HepG2 (cell line): ENCODE data around the gene EIF4G2. TPM values are rescaled to one million over a fixed set of nuclear protein-coding genes. Genes with fewer than 3 reads are reported as not detected.

Experiments used
- ARHGAP35 ChIP-seq: sonication (generic); formaldehyde crosslinking; IDR thresholded peaks from 2 replicates; pipeline ENCODE4 v1.9.0; 2022; ENCODE audit warnings: mild to moderate bottlenecking, inconsistent platforms, moderate library complexity, missing genetic modification reagents, borderline replicate concordance
- CCDC6 ChIP-seq: sonication (generic); formaldehyde crosslinking; IDR thresholded peaks from 2 replicates; pipeline ENCODE4 v1.8.1; 2022; ENCODE audit warnings: mild to moderate bottlenecking, missing genetic modification reagents, moderate library complexity
- ERF ChIP-seq: IDR thresholded peaks from 2 replicates; pipeline ENCODE4 v1.6.1; 2018; ENCODE audit warnings: missing biosample characterization, missing genetic modification reagents
- KAT7 ChIP-seq: IDR thresholded peaks from 2 replicates; pipeline ENCODE4 v1.6.1; 2018; ENCODE audit warnings: borderline replicate concordance, missing compliant biosample characterization
- MZF1 ChIP-seq: sonication (generic); formaldehyde crosslinking; IDR thresholded peaks from 2 replicates; pipeline ENCODE4 v1.8.1; 2023; ENCODE audit warnings: mild to moderate bottlenecking, missing genetic modification reagents, borderline replicate concordance
- TAF15 ChIP-seq: fragments of 200-400 bp; formaldehyde crosslinking; IDR thresholded peaks from one replicate; pipeline ENCODE4 v1.6.1; 2018; ENCODE audit warnings: mild to moderate bottlenecking, low read depth, low read length; ENCODE audit not compliant: poor library complexity, severe bottlenecking
- ZBTB7A ChIP-seq: sonication (generic); formaldehyde crosslinking; IDR thresholded peaks from 2 replicates; pipeline ENCODE4 v1.8.0; 2022; ENCODE audit warnings: mild to moderate bottlenecking, missing genetic modification reagents
- ZZZ3 ChIP-seq: sonication (generic); formaldehyde crosslinking; IDR thresholded peaks from 2 replicates; pipeline ENCODE4 v1.4.0; 2020; ENCODE audit warnings: missing genetic modification reagents, mild to moderate bottlenecking, borderline replicate concordance
- polyA plus RNA-seq, 8 experiments: library from polyadenylated mRNA; depleted of rRNA in 3 of 8; stranded (reverse) in 7 of 8; unstranded in 1 of 8; fragments of >200 nt; fragmentation: Illumina TruSeq in 4 of 8; extraction: Trizol in 4 of 8; gene quantifications; 2 replicates each; pipeline versions ENCODE4 v1.2.1 to v1.2.3, GENCODE V29; 2011 to 2016; ENCODE audit warnings: low read depth in 4 of 8, missing spikeins in 1 of 8, mixed read lengths in 1 of 8; ENCODE audit not compliant: insufficient read depth in 1 of 8
- total RNA-seq, 5 experiments: library from RNA; depleted of rRNA; stranded (reverse); fragments of >200 nt; fragmentation: Illumina TruSeq; extraction: Trizol; gene quantifications; 2 replicates each; pipeline ENCODE4 v1.2.3, GENCODE V29; 2016; ENCODE audit warnings: low read depth in 1 of 5
- TF ChIP-seq, protein P1 (sequence below): sonication (generic); formaldehyde crosslinking; IDR thresholded peaks from 2 replicates; pipeline ENCODE4 v1.4.0; 2020; ENCODE audit warnings: missing genetic modification reagents, borderline replicate concordance
- TF ChIP-seq, protein P2 (sequence below), 2 experiments: fragments of 450-650 bp in 1 of 2; sonication (generic) in 1 of 2; formaldehyde crosslinking in 1 of 2; IDR thresholded peaks; 2 replicates each; pipeline versions ENCODE4 v1.6.1 to v1.8.0; 2016 to 2022; ENCODE audit warnings: antibody characterized with exemption in 1 of 2, mild to moderate bottlenecking in 1 of 2, missing genetic modification reagents in 1 of 2
- TF ChIP-seq, protein P3 (sequence below): sonication (generic); formaldehyde crosslinking; conservative IDR thresholded peaks from 2 replicates; pipeline ENCODE4 v1.8.1; 2023; ENCODE audit warnings: missing genetic modification reagents
- TF ChIP-seq, protein P4 (sequence below): sonication (generic); formaldehyde crosslinking; IDR thresholded peaks from 2 replicates; pipeline ENCODE4 v1.4.0; 2020; ENCODE audit warnings: missing genetic modification reagents, borderline replicate concordance

EIF4G2 gene
- total and polyA plus RNA-seq, 2 of the 13 experiments (the other 11 are each of a cell fraction or from before 2014, with no cell fraction given), result 362 to 546 TPM

DNA sequence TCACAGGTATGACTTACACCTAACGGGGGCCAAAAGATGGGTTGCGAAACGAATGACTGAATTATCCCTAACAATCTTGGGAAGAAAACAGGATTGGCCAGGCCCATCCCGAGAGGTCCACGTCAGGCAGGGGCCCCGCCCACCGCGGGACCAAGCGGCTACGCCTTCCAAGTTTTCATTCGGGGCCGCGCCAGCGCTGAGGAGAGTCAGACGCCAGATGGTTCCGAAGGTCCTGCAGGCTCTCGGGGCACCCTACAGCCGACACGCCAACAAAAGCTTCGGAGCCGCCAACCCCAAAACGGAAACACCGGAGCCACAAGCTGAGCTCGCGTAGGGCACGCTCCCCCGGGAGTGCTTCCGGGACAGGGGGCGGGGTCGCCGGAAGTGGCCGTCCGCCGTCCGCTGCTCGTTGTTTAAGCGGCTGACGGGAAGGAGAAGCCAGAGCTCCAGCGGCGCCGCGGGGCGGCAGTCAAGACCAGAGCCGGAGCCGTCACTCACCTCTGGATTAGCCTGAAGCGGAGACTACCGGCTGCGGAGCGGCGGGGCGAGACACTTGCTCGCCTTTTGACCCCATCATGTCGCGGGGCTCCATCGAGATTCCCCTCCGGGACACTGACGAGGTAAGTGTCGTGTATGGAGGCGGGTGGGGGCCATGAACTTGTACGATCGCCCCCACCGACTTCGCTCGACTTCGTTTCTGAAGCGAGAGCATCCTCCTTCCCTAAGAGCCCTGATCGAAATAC lies 57.7 kb downstream of the EIF4G2 start, which contains the start of gene CTR9 (continued):
- TF ChIP-seq, protein P1, sequence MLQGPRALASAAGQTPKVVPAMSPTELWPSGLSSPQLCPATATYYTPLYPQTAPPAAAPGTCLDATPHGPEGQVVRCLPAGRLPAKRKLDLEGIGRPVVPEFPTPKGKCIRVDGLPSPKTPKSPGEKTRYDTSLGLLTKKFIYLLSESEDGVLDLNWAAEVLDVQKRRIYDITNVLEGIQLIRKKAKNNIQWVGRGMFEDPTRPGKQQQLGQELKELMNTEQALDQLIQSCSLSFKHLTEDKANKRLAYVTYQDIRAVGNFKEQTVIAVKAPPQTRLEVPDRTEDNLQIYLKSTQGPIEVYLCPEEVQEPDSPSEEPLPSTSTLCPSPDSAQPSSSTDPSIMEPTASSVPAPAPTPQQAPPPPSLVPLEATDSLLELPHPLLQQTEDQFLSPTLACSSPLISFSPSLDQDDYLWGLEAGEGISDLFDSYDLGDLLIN (CRISPR knock-in tag), result peak; percentile 52; the same call in 1 of the 2 replicates
- TF ChIP-seq, protein P2, sequence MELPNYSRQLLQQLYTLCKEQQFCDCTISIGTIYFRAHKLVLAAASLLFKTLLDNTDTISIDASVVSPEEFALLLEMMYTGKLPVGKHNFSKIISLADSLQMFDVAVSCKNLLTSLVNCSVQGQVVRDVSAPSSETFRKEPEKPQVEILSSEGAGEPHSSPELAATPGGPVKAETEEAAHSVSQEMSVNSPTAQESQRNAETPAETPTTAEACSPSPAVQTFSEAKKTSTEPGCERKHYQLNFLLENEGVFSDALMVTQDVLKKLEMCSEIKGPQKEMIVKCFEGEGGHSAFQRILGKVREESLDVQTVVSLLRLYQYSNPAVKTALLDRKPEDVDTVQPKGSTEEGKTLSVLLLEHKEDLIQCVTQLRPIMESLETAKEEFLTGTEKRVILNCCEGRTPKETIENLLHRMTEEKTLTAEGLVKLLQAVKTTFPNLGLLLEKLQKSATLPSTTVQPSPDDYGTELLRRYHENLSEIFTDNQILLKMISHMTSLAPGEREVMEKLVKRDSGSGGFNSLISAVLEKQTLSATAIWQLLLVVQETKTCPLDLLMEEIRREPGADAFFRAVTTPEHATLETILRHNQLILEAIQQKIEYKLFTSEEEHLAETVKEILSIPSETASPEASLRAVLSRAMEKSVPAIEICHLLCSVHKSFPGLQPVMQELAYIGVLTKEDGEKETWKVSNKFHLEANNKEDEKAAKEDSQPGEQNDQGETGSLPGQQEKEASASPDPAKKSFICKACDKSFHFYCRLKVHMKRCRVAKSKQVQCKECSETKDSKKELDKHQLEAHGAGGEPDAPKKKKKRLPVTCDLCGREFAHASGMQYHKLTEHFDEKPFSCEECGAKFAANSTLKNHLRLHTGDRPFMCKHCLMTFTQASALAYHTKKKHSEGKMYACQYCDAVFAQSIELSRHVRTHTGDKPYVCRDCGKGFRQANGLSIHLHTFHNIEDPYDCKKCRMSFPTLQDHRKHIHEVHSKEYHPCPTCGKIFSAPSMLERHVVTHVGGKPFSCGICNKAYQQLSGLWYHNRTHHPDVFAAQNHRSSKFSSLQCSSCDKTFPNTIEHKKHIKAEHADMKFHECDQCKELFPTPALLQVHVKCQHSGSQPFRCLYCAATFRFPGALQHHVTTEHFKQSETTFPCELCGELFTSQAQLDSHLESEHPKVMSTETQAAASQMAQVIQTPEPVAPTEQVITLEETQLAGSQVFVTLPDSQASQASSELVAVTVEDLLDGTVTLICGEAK (IDR thresholded peaks at IDR 0.05), result peak; percentile 90
- TF ChIP-seq, protein P2 (CRISPR knock-in tag; IDR thresholded peaks at IDR 0.05), result peak; percentile 77; the same call in 1 of the 2 replicates
- TF ChIP-seq MZF1 (CRISPR knock-in tag) (peak; percentile 81; the same call in 1 of the 2 replicates), ZZZ3 (CRISPR knock-in tag) (peak; percentile 48; the same call in 1 of the 2 replicates), ZBTB7A (CRISPR knock-in tag) (peak; percentile 55), CCDC6 (CRISPR knock-in tag) (peak; percentile 84), ARHGAP35 (CRISPR knock-in tag) (peak; percentile 70; the same call in 1 of the 2 replicates), TAF15 (no peak), KAT7 (CRISPR knock-in tag) (peak; percentile 89; the same call in 1 of the 2 replicates), ERF (CRISPR knock-in tag) (peak; percentile 92)
- TF ChIP-seq, protein P3, sequence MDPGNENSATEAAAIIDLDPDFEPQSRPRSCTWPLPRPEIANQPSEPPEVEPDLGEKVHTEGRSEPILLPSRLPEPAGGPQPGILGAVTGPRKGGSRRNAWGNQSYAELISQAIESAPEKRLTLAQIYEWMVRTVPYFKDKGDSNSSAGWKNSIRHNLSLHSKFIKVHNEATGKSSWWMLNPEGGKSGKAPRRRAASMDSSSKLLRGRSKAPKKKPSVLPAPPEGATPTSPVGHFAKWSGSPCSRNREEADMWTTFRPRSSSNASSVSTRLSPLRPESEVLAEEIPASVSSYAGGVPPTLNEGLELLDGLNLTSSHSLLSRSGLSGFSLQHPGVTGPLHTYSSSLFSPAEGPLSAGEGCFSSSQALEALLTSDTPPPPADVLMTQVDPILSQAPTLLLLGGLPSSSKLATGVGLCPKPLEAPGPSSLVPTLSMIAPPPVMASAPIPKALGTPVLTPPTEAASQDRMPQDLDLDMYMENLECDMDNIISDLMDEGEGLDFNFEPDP (CRISPR knock-in tag), result no peak
- TF ChIP-seq, protein P4, sequence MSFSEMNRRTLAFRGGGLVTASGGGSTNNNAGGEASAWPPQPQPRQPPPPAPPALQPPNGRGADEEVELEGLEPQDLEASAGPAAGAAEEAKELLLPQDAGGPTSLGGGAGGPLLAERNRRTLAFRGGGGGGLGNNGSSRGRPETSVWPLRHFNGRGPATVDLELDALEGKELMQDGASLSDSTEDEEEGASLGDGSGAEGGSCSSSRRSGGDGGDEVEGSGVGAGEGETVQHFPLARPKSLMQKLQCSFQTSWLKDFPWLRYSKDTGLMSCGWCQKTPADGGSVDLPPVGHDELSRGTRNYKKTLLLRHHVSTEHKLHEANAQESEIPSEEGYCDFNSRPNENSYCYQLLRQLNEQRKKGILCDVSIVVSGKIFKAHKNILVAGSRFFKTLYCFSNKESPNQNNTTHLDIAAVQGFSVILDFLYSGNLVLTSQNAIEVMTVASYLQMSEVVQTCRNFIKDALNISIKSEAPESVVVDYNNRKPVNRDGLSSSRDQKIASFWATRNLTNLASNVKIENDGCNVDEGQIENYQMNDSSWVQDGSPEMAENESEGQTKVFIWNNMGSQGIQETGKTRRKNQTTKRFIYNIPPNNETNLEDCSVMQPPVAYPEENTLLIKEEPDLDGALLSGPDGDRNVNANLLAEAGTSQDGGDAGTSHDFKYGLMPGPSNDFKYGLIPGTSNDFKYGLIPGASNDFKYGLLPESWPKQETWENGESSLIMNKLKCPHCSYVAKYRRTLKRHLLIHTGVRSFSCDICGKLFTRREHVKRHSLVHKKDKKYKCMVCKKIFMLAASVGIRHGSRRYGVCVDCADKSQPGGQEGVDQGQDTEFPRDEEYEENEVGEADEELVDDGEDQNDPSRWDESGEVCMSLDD, result peak; percentile 48; the same call in 1 of the 2 replicates
